GM20000 (cell line): ENCODE measurements around the gene PARD3.

Experiments used
- DNase-seq: peaks from one replicate; pipeline ENCODE4 v3.0.0; 2012; ENCODE audit warnings: low spot score
- CTCF ChIP-seq: IDR thresholded peaks from 2 replicates; pipeline ENCODE4 v1.5.1; 2012; ENCODE audit warnings: mild to moderate bottlenecking, control low read depth; ENCODE audit errors: extremely low read depth, missing control alignments

PARD3 gene

GRCh38 chr10:34213805-34214197, 601.3 kb downstream of the PARD3 start:
- TF ChIP-seq CTCF, result no peak
- DNase-seq, result no peak

- DNase-seq, result no peak
- no peak for TF ChIP-seq CTCF
Observed at GRCh38 chr10:34213193-34213804, 601.8 kb downstream of the PARD3 start.

GRCh38 chr10:34207343-34207742, 607.8 kb downstream of the PARD3 start:
- no peak for TF ChIP-seq CTCF
- DNase-seq, result no peak

- no peak for TF ChIP-seq CTCF
- no peak for DNase-seq
Observed at GRCh38 chr10:34206935-34207268, 608.2 kb downstream of the PARD3 start.

- DNase-seq, result no peak
- no peak for TF ChIP-seq CTCF
Observed at GRCh38 chr10:34206078-34206934, 608.8 kb downstream of the PARD3 start.

GRCh38 chr10:34205452-34205851, 609.6 kb downstream of the PARD3 start:
- no peak for TF ChIP-seq CTCF
- DNase-seq, result no peak

GRCh38 chr10:34203966-34204630, 611.0 kb downstream of the PARD3 start:
- DNase-seq, result no peak
- no peak for TF ChIP-seq CTCF
